ENCODE measurements around the gene BTBD16. TPM values are rescaled to one million over a fixed set of nuclear protein-coding genes. Genes with fewer than 3 reads are reported as not detected.

The BTBD16 gene
- polyA plus RNA-seq, 3 donors = 0.36 to 0.95 (median 0.73) TPM

DNA sequence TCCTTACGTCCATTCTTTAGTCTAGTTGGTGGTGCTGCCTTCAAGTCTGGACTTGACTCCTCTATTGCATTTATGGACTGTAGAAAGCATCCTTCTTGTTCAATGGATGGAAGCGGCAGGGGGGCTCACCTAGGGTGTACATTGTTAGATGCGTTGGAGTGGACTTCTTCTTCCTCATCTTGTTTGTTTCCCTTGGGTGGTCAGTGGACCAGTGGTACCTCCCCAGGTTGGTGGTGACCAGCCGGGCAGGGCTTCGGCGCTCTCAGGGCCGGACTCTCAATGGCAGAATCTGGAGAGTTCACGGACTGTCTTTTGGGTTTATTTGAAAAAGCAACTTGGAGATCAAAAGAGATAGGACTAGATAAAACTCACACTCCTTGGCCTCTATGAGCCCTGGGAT lies 6.2 kb upstream of the BTBD16 start:
- no peak for DNase-seq (ENCODE audit: extremely low read depth in 1 of 11, low read depth in 9 of 11, low spot score in 4 of 11)

DNA sequence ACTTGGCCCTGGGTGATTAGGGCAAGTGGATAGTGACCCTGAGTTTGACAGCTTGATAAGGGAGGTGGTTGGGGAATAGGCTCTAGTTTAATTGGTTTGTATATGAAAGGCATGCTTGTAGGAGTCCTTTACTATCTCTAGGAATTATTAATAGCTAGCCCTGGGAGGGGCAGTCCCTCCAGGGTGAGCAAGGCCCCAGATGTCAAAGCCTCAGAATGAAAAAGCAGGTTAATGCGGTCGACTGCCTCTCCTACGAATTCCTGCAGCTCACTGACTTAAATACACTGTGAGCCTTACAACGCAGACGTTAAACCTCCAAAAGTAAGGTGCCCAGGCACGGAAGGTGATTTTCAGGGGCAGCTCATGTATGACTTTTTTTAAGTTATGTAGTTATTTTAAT lies 5.2 kb upstream of the BTBD16 start:
- peak in 3 of 11 donors; percentile 36 to 68 (median 61) for DNase-seq (ENCODE audit: extremely low read depth in 1 of 11, low read depth in 9 of 11, low spot score in 4 of 11)

DNA sequence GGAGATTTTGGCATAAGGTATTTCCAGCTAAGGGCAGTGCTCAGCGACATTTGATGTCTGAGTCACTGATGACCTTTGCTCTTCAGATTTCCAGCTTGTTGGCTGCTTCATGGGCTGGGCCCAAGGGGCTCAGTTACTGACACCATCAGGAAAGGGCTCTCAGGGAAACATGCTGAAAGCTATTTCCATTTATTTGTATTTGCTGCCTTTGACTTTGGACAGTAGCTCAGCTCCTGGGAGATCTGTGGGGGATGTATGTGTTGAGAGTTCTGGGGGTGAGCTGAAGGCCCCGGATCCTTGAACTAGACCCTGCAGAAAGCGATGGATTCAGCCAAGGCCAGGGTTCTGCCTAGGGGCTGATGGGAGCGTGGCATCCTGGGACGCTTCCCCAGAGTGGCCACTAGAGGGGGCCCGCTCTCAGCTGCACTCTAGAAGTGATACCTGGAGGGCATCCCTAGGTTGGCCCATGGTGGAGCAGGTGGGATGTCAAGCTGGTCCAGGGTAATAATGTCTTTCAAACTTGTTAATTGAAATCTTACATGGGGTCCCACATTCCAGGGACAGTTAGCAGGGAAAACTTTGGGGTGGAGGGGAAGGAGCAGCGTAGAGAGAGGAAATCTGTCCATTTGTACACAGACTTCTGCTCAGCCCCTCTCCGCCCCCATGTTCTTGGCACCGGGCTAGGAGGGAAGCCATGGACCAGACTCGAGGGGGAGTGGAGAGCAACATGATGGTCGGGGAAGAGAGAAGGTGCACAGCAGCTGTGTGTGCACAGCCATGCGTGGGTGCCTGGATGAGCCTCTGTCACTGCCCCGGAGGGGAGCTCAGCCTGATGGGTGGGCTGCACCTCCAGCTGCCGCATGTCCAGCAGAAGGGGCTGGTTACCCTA lies 3.0 kb upstream of the BTBD16 start:
- DNase-seq (ENCODE audit: extremely low read depth in 1 of 11, low read depth in 9 of 11, low spot score in 4 of 11) = no peak

DNA sequence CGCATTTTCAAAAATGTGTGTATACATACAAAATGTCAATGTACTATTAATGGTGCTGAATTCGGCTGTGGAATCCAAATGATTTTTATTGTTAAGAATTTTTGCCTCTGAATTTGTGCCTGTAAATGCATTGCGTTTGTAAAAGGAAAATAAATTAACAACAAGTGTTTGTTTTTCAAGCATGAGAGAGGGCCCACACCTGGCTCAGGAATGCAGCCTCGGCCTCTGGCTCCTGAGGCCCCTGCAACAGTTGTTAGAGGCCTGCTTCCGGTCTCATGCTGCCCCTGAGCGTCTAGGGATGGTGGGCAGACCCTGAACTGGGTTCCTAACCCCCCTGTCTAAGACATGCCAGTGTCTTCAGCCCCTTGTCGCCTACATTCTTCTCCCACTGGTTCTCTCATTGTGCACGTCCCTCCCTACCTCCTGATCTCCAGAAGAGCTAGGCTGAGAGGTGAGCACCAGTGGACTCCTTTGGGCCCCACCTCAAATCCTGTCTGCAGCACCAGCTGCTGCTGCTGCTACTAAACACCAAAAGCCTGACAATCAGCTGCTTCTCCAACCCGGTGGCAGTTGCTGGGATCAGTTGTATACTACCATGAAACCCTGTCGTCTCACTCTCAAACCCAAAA lies 1.9 kb upstream of the BTBD16 start:
- DNase-seq (ENCODE audit: extremely low read depth in 1 of 11, low read depth in 9 of 11, low spot score in 4 of 11) = no peak

DNA sequence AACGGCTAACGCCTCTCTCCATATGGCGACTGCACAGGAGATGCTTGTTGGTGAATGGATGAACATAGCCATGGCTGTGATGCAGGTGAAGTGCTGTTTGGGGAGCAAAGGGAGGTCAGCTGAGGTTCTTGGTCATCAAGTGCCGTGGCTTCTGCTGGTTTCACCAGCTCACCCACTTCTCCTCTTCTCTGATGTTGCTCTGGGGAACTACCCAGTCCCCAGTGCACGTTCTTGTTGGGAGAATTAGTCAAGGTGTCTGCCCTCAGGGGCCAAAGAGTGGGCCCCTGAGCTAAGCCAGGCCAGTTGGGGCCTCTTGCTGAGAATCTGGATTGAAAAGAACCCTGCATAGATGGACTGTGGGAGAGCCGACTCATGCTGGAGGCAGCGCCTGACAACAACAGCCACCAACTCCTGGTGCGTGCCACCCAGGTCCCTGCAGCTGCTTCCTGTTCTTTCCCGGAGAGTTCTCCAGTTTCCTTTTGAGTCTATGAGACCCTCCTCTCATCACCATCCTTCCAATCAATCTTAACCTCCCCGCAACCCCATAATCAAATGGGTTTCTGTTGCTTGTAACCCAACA lies 3.0 kb downstream of the BTBD16 start:
- DNase-seq (ENCODE audit: extremely low read depth in 1 of 11, low read depth in 9 of 11, low spot score in 4 of 11) = no peak

DNA sequence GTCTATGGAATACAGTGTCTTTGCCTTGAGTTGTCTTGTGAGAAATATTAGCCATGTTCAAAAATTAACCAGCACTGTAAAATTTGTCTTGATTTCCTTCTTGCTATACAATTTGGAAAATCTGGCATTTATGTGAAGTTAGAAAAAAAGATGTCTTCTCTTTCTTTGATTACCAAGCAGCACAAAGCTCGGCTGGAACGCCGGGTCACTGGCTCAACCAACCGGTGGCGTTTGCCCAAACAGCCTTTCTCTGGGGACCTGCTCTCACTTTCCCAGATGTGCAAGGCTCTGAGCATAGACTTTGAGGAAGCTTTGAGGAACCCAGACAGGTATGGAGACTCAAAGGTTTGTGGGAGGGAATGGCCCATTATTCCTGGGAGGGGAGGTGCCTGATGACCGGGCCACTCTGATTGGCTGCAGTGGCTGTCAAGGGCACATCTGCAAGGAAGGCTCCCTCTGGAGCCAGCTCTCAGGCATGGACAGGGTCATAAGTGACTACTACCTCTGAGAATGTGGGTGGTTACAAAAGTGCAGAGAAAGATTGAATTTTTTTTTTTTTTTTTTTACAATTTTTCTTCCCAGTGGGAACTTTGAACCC lies 5.6 kb downstream of the BTBD16 start:
- DNase-seq (ENCODE audit: extremely low read depth in 1 of 11, low read depth in 9 of 11, low spot score in 4 of 11) = no peak

DNA sequence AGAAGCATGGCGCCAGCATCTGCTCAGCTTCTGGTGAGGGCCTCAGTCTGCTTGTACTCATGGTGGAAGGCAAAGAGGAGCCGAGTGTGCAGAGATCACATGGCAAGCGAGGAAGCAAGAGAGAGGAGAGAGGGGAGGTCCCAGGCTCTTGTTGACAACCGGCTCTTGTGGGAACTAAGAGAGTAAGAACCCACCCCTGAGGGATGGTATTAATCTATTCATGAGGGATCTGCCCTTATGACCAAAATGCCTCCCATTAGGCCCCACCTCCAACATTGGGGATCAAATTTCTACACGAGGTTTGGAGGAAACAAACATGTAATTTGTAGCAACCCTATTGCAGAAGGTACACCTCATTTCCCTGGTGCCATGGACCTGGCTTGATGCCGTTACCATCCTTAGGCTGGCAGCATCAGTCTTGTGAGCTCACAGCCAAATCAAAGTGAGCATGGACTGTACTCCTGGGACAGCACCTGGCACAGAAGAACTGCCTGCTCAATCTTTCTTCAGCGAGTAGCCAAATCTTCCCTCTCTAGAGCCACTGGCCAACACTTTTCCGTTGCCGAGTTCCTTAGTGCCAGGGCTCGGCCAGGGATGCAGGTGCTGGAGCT lies 6.5 kb downstream of the BTBD16 start:
- no peak for DNase-seq (ENCODE audit: extremely low read depth in 1 of 11, low read depth in 9 of 11, low spot score in 4 of 11)

DNA sequence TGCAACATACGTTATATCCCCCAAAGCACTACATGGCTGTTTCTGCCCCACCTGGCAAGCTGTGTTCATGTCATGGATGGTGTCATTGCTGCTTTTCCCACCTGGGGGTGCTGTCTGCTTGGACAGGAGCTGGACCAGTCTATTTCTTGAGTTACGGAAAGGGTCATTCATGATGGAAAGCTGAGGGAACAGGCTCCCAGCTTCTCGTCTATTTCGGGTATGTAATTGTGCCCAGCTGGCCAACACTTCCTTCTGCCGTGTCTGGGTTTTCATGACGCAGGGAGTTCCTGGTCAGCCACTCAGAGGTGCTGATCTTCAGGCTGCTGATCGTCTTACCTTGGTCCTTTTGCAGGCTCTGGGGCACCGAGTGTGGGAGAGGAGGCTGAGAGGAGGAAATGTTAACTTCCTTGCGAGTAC lies 8.6 kb downstream of the BTBD16 start:
- peak in 4 of 11 donors; percentile 22 to 51 (median 38) for DNase-seq (ENCODE audit: extremely low read depth in 1 of 11, low read depth in 9 of 11, low spot score in 4 of 11)

DNA sequence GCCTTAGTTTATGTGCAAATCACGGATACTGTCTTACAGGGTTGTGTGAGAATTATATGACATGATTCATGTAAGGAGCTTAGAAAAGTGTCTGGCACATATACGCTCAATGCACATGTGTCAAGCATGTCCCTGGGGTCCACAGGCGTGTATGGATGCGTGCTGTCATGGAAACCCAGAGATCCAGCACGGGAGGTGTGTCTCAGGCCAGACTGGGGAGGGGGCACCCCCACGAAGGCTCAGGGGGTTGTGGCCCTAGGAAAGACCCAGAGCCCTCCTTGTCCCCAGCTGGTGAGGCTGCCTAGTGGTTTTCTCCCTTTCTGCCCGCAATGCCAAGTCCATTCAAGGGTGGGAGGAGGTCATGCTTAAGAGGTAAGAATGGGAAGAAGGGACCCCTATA lies 9.1 kb downstream of the BTBD16 start:
- DNase-seq (ENCODE audit: extremely low read depth in 1 of 11, low read depth in 9 of 11, low spot score in 4 of 11) = no peak

DNA sequence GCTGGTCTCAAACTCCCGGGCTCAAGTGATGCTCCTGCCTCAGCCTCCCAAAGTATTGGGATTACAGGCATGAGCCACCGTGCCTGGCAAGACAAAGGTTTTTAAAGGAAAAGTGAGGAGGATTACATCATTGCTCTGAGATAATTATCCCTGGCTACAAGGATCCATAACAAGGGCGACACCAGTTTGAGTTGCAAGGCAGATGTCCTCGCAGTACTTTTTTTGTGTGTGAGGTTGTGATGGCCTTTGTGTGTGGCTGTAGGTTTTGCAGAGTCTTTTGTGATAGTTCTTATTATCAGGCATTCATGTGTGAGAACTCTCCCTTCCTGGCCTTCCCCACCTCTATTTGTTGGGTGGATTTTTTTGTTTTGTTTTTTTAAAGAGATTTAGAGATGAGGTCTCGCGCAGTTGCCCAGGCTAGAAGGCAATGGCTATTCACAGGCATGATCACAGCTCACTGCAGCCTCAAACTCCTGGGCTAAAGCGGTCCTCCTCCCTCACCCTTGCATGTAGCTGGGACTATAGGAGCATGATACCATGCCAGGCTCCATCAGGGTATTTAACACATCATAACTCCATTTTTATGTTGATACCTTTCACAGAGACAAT lies 10.0 kb downstream of the BTBD16 start:
- DNase-seq (ENCODE audit: extremely low read depth in 1 of 11, low read depth in 9 of 11, low spot score in 4 of 11) = no peak

DNA sequence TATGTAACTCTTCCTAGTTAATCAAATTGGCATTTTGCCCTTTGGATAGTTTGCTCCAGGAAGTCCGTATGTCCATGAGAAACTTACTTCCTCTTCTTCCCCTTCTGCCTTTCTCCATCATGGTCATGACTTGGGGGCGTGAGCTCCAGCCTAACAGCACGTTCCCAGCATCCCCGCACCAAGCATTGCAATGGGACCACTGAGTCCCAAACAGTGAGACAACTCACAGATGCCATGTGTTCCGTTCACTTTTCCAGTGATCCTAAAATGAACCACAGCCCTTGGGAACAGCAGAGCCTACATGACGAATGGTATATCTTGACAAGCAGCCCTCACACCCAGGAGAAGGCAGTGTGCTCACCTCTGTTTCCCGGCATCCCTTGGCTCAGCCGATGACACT lies 10.7 kb downstream of the BTBD16 start:
- DNase-seq (ENCODE audit: extremely low read depth in 1 of 11, low read depth in 9 of 11, low spot score in 4 of 11) = no peak

DNA sequence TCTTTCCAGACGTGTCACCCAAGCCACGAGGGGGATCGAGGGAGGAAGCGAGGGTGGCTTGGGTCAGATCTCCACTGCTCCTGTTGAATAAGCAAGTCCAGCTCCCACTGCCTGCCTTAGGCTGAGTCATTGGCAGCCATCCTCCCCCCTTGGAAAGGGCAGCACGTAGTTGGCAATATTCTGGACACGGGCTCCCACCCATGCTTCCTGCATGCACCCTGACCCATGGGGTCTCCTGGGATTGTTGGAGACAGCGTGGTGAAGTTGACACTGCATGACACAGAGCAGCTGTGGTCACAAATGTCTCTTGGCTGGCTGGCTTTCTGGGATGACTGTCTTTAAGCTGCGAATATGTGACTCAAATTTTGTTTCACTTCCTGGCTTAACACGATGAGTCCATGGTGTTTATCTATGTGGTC lies 11.2 kb downstream of the BTBD16 start:
- DNase-seq (ENCODE audit: extremely low read depth in 1 of 11, low read depth in 9 of 11, low spot score in 4 of 11) = no peak

DNA sequence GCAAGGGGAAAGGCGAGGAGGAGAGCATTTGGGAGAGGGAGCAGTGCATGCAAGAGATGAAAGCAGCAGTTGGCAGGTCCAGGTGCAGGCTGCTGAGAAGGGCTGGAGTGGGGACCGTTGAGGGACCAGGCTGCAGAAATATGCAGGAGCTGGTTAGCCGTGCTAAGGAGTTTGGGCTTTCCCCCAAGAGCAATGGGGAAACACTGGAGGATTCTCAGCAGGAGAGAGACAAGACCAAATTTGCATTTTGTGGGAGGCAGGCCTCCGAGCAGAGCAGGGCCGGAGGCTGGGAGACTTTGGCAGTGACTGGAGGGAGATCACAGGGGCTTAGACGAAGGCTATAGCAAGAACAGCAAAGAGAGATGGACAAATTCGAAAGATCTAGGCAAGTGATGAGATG lies 11.8 kb downstream of the BTBD16 start:
- DNase-seq (ENCODE audit: extremely low read depth in 1 of 11, low read depth in 9 of 11, low spot score in 4 of 11) = no peak

DNA sequence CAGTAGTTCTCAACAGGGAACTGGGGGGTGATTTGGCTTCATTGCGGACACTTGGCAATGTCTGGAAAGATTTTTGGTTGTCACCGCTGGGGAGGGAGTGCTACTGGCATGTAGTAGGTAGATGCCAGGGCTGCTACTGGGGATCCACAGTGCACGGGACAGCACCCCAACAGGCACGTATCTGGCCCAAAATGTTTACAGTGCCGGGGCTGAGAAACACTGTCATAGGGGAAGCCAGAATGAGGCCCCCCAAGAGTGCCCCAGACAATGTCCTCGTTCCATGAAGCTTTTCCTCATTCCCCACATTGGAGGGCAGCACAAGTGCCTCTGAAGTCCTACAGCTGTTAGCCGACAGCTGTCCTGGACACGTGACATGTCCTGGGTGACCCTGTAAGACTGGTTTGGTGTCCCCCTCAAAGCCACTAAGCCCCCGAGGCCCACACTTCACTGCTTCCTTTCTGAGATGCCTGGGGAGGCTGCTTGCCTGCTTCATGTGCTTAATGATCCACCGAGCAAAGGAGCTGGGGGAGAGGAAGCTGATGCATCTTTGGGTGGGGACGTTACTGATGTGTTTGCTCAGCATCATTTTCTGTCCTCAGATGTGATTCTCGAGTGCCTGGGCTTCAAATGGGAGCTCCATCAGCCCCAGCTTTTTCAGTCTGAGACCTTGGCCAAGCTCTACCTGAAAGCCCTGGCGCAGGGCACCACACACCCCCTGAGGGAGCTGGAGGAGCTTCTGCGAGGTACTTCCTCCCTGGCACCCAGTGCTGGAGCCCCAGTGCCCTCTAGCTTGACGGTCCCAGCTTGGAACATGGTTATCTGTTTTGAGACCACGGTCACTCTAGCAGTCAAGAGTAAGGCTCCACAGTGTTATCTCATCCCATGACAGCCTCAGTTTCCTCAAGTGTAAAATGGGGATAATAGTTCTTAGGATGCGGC lies 14.7 kb downstream of the BTBD16 start:
- DNase-seq (ENCODE audit: extremely low read depth in 1 of 11, low read depth in 9 of 11, low spot score in 4 of 11) = no peak

DNA sequence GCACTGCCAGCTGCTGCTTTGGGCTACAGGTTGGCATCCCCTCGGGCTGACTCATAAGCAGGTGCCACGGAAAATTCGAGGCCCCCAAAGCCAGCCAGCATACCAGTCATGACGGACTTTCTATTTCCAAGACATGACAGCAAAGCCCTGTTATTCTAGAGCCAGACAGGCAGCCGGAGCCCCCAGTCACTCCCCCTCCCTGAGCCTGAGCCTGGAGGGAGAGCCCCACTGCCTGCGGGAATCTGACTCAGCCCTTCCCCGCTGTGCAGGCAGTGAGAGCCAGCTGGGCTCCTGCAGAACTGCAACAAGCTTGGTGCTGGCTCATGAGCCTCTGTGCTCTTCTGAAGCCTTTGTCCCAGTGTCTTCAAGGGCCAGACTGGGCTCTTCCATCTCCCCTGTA lies 15.8 kb downstream of the BTBD16 start:
- no peak for DNase-seq (ENCODE audit: extremely low read depth in 1 of 11, low read depth in 9 of 11, low spot score in 4 of 11)

DNA sequence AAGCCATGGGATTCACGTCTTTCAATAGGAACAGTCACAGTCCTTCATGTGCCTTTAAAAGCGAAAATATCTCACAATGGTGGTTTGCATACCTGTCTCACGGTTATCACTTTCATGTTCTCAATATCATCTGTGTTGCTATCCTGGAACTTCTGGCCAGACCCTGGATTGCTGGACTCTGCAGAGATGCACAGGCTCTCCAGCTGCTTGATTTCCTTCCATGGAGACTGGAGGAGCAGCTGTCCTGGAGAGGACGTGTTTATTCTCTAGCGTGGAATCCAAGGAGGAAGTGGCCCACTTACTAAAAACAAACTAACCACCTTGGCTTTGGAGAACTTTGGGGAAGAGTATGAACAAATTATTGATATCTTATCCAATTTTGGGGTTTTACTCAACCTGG lies 16.5 kb downstream of the BTBD16 start:
- no peak for DNase-seq (ENCODE audit: extremely low read depth in 1 of 11, low read depth in 9 of 11, low spot score in 4 of 11)

DNA sequence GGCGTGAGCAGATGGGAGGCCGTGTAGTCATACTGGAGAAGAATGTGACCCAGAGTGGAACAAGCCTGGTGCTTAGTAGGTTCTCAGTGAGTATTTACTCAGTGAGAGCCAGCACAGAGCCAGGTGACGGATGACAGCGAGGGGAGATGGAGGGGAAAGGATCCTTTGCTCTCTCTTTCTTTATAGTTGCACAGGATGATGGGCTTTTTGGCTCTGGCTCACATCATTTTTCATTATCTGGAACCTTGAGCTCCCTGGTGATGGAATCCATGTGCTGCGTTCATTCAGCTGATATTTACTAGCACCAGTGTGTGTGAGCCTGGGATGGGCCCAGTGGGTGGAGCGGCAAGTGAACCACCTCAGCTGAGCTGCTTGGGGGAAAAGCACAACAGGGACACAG lies 17.2 kb downstream of the BTBD16 start:
- DNase-seq (ENCODE audit: extremely low read depth in 1 of 11, low read depth in 9 of 11, low spot score in 4 of 11) = no peak

DNA sequence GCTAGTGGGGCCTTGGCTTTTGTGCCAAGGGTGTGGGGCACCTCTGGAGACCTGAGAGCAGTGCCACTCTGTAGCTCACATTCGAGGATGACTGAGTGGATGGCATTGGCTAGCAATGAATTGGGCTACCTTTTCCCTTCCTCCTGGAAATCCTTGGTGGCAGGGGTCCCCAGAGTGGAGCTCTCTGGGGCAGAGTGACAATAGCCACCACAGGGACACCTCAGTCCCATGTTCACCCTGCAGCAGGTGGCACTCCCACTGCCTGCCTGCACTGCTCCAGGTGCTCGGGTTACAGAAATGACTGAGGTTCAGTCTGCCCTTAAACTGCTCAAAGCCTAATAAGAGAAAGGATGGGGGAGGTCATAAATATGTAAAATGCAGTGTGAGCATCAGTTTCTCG lies 17.8 kb downstream of the BTBD16 start:
- no peak for DNase-seq (ENCODE audit: extremely low read depth in 1 of 11, low read depth in 9 of 11, low spot score in 4 of 11)
